HepG2 (cell line): ENCODE data around the gene CAMKMT.

Experiments used
- CREB1 ChIP-seq, 2 experiments: fragments of 450-650 bp in 1 of 2; IDR thresholded peaks; 2 replicates each; pipeline ENCODE4 v1.6.1; 2016 to 2017; ENCODE audit warnings: control low read depth in 1 of 2, mild to moderate bottlenecking in 1 of 2, missing compliant biosample characterization in 1 of 2, missing genetic modification characterization in 1 of 2
- CTCF ChIP-seq: sonication (generic); formaldehyde crosslinking; IDR thresholded peaks from 2 replicates; pipeline ENCODE4 v1.5.0; 2020; ENCODE audit warnings: mild to moderate bottlenecking, missing genetic modification reagents, moderate library complexity
- PHB2 ChIP-seq: fragments of 450-650 bp; IDR thresholded peaks from 2 replicates; pipeline ENCODE4 v1.6.1; 2018; ENCODE audit not compliant: partially characterized antibody
- SMC3 ChIP-seq: IDR thresholded peaks from 2 replicates; pipeline ENCODE4 v1.6.1; 2011; ENCODE audit warnings: low read length, improper control_type of control experiment
- SRSF4 ChIP-seq: fragments of 200-400 bp; formaldehyde crosslinking; IDR thresholded peaks from one replicate; pipeline ENCODE4 v1.6.1; 2018; ENCODE audit warnings: mild to moderate bottlenecking, low read depth, low read length, moderate library complexity; ENCODE audit not compliant: poor library complexity, severe bottlenecking
- TGIF2 ChIP-seq: IDR thresholded peaks from 2 replicates; pipeline ENCODE4 v1.6.1; 2016; ENCODE audit warnings: control low read depth, missing compliant biosample characterization
- ZNF274 ChIP-seq: sonication (generic); formaldehyde crosslinking; IDR thresholded peaks from 2 replicates; pipeline ENCODE4 v1.5.1; 2020; ENCODE audit warnings: mild to moderate bottlenecking, missing genetic modification reagents
- ZNF720 ChIP-seq: sonication (generic); formaldehyde crosslinking; IDR thresholded peaks from 2 replicates; pipeline ENCODE4 v1.4.0; 2020; ENCODE audit warnings: missing genetic modification reagents
- TF ChIP-seq, protein P1 (sequence below): sonication (generic); formaldehyde crosslinking; IDR thresholded peaks from 2 replicates; pipeline ENCODE4 v1.4.0; 2020; ENCODE audit warnings: missing genetic modification reagents
- TF ChIP-seq, protein P2 (sequence below): sonication (generic); formaldehyde crosslinking; IDR thresholded peaks from 2 replicates; pipeline ENCODE4 v1.8.0; 2022; ENCODE audit warnings: low read depth, missing genetic modification reagents

- TF ChIP-seq, protein P1, sequence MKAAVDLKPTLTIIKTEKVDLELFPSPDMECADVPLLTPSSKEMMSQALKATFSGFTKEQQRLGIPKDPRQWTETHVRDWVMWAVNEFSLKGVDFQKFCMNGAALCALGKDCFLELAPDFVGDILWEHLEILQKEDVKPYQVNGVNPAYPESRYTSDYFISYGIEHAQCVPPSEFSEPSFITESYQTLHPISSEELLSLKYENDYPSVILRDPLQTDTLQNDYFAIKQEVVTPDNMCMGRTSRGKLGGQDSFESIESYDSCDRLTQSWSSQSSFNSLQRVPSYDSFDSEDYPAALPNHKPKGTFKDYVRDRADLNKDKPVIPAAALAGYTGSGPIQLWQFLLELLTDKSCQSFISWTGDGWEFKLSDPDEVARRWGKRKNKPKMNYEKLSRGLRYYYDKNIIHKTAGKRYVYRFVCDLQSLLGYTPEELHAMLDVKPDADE (CRISPR knock-in tag) = no peak
- TF ChIP-seq ZNF720 (no peak), CTCF (no peak), SMC3 (no peak), PHB2 (no peak), TGIF2 (CRISPR knock-in tag) (no peak), CREB1 (IDR thresholded peaks at IDR 0.05) (no peak), CREB1 (CRISPR knock-in tag; IDR thresholded peaks at IDR 0.05) (no peak), SRSF4 (no peak), ZNF274 (no peak)
- TF ChIP-seq, protein P2, sequence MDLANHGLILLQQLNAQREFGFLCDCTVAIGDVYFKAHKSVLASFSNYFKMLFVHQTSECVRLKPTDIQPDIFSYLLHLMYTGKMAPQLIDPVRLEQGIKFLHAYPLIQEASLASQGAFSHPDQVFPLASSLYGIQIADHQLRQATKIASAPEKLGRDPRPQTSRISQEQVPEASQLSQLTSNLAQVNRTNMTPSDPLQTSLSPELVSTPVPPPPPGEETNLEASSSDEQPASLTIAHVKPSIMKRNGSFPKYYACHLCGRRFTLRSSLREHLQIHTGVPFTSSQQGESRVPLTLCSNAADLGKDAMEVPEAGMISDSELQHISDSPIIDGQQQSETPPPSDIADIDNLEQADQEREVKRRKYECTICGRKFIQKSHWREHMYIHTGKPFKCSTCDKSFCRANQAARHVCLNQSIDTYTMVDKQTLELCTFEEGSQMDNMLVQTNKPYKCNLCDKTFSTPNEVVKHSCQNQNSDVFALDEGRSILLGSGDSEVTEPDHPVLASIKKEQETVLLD = no peak
Measured at GRCh38 chr2:44522846-44523245, 161.1 kb downstream of the CAMKMT start.
